Placental pericyte (primary cell): ENCODE measurements around the gene ALPL. TPM values are rescaled to one million over a fixed set of nuclear protein-coding genes. Genes with fewer than 3 reads are reported as not detected.

Experiments
- total RNA-seq: library from RNA; depleted of rRNA; stranded (reverse); fragments of >200 nt; gene quantifications from 2 replicates; pipeline ENCODE4 v1.2.3, GENCODE V29; 2012

The ALPL gene
- 1.4 and 2.2 TPM in 2 replicates for total RNA-seq

DNA sequence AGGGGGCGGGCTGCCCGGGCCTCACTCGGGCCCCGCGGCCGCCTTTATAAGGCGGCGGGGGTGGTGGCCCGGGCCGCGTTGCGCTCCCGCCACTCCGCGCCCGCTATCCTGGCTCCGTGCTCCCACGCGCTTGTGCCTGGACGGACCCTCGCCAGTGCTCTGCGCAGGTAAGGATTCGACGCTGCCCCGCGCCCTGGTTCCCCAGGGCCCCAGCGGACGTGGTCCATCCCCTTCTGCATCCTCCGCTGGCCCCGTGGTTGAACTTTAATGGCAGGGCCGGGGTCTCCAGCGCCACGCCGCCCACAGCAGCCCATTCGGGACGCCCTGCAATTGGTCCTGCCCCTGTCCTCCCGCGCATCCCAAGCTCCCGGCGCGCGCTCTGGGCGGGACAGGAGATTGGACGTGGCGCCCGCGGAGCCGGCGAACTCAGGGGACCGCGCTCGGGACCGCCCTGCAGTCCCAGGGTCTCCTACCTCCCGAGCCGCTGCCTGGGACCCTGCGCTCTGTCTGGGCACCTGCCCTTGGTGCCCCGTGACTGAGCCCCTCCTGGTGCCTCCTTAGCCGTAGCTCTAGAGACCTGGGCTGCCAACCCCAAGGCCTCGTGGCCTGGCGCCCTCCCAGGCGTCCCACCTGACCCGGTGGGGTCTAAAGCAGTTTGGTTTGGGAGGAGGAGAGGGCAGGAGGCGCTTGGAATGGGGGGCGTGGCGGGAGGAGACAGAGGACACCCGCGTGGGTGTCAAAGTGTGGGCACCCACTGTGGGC is at the start of gene ALPL:
TSS of gene ALPL (plus strand) at position 73 of the 762 bp plus-strand sequence. CDS start 44,659 bp downstream, outside the sequence.

Other genes with a start within 250 kb of the ALPL start
- gene ECE1, start 219.0 kb upstream of the ALPL start, total RNA-seq: 253 and 305 TPM in 2 replicates
- 14.9 and 112 TPM in 2 replicates for gene NBPF3, start 69.3 kb upstream of the ALPL start, total RNA-seq
- 0.22 TPM in 1 of 2 replicates, not detected in the other for gene RAP1GAP, start 159.9 kb downstream of the ALPL start, total RNA-seq